Peyer's patch (tissue), 4 donors: Measurements from ENCODE around the gene SLC9A5.

ENCODE experiments used
- POLR2A ChIP-seq, 2 donors: fragments of 450-650 bp; IDR thresholded peaks; one replicate each; pipeline ENCODE4 v1.5.1; 2017; ENCODE audit warnings: antibody characterized with exemption in 2 of 2, mild to moderate bottlenecking in 2 of 2, moderate library complexity in 2 of 2
- TF ChIP-seq, protein P1 (sequence below), 6 experiments: fragments of 450-650 bp in 4 of 6; fragments of 200-600 bp in 2 of 6; sonication (generic) in 1 of 6; IDR thresholded peaks; one replicate each; pipeline ENCODE4 v1.5.1; 2017 to 2019; ENCODE audit warnings: antibody characterized with exemption in 6 of 6, mild to moderate bottlenecking in 3 of 6, moderate library complexity in 1 of 6

DNA sequence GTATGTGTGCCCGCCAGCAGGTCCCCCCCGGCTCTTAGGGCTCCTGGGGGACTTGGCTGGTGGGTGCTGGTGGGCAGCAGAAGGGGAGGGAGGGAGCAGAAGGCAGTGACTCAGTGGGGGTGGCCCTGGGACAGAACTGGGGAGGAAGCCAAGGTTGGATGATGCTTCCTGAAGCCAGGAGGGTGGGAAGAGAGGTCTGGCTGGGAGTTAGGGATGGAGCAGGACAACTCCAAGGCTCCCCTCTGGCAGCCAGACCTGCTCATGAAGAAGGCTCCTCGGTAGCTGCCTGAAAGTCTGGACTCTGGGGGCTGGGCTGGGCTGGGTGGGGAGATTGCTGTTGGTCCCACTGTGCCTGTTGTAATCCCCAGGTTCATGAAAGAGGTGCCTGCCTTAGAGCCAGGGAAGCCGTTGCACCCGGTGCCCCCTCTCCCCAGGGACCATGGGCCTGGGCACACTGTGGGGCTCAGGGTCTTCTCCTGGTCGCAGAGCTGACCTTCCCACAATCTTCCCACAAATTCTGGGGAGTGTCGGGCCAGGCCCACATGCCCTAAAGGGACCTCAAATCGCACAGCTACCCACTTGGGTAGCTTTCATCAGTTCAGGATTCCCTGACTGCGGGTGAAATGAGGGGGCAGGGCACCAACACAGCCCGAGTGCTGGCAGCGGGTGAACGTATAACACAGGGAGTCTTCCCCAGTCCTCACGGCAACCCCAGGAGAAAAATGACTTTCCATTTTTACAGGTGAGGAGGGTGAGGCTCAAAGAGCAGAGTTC lies 29.4 kb downstream of the SLC9A5 start:
- TF ChIP-seq, protein P1, sequence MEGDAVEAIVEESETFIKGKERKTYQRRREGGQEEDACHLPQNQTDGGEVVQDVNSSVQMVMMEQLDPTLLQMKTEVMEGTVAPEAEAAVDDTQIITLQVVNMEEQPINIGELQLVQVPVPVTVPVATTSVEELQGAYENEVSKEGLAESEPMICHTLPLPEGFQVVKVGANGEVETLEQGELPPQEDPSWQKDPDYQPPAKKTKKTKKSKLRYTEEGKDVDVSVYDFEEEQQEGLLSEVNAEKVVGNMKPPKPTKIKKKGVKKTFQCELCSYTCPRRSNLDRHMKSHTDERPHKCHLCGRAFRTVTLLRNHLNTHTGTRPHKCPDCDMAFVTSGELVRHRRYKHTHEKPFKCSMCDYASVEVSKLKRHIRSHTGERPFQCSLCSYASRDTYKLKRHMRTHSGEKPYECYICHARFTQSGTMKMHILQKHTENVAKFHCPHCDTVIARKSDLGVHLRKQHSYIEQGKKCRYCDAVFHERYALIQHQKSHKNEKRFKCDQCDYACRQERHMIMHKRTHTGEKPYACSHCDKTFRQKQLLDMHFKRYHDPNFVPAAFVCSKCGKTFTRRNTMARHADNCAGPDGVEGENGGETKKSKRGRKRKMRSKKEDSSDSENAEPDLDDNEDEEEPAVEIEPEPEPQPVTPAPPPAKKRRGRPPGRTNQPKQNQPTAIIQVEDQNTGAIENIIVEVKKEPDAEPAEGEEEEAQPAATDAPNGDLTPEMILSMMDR (IDR thresholded peaks at IDR 0.05) = no peak
- no peak for TF ChIP-seq POLR2A (IDR thresholded peaks at IDR 0.05)
